C4-2B (cell line): ENCODE measurements around the gene DIS3L2.

Experiments
- CTCF ChIP-seq: fragments of 450-650 bp; conservative IDR thresholded peaks from 2 replicates; pipeline ENCODE4 v1.5.1; 2017; ENCODE audit warnings: mild to moderate bottlenecking
- ZFX ChIP-seq: fragments of 450-650 bp; IDR thresholded peaks from 2 replicates; pipeline ENCODE4 v1.6.1; 2017

- TF ChIP-seq CTCF (no peak), ZFX (no peak)
Measured at GRCh38 chr2:232009639-232010274, 48.2 kb downstream of the DIS3L2 start.
